A549 (cell line): ENCODE measurements around the gene FBN2. TPM values are rescaled to one million over a fixed set of nuclear protein-coding genes. Genes with fewer than 3 reads are reported as not detected.
A peak's percentile ranks its signal among the peaks of the same experiment; 100 is the strongest.

Experiments used
- ATAC-seq, 2 experiments: fragments of 200-7000 bp in 1 of 2; fragments of >200 bp in 1 of 2; cut with Nextera tagmentation in 1 of 2; cut with Tn5 transposase in 1 of 2; 3 replicates each; pipeline versions ENCODE4 v1.8.0 to v1.9.1; 2018 to 2020; ENCODE audit warnings: mild to moderate bottlenecking in 1 of 2, moderate library complexity in 1 of 2
- CTCF ChIA-PET: fragments of 300-600 bp; sonication (Branson Sonifier 250); formaldehyde crosslinking; extraction: SDS; loops from one replicate; lab custom pipeline; 2021; ENCODE audit warnings: antibody characterized with exemption, inconsistent platforms; lab: Yijun Ruan, JAX
- POLR2A ChIA-PET: fragments of 350-600 bp; formaldehyde crosslinking; extraction: SDS; loops from one replicate; lab custom pipeline; 2021; ENCODE audit warnings: antibody characterized with exemption, inconsistent platforms; lab: Yijun Ruan, JAX
- DNase-seq, 2 experiments: peaks; one replicate each; pipeline versions ENCODE4 v3.0.0 to v3.0.0-alpha.2; 2011 to 2016; ENCODE audit warnings: low read depth in 1 of 2, low spot score in 1 of 2
- FAIRE-seq: peaks from 2 replicates; lab custom pipeline; 2011; peaks lifted over from hg19 to GRCh38; lab: Jason Lieb, UNC
- H3K27ac ChIP-seq, 2 experiments: fragments of >200 bp; sonication (Bioruptor Twin); formaldehyde crosslinking; 3 replicates each; pipeline ENCODE4 v1.5.1; 2016 to 2017
- H3K4me1 ChIP-seq: fragments of >200 bp; sonication (Bioruptor Twin); formaldehyde crosslinking; 3 replicates; pipeline ENCODE4 v1.6.1; 2016
- H3K4me2 ChIP-seq: fragments of >200 bp; sonication (Bioruptor Twin); formaldehyde crosslinking; 3 replicates; pipeline ENCODE4 v1.6.1; 2016
- H3K4me3 ChIP-seq: fragments of >200 bp; sonication (Bioruptor Twin); formaldehyde crosslinking; 3 replicates; pipeline ENCODE4 v1.5.1; 2016
- H3K9me3 ChIP-seq: fragments of >200 bp; sonication (Bioruptor Twin); formaldehyde crosslinking; 3 replicates; pipeline ENCODE4 v1.6.1; 2016
- ATOH8 ChIP-seq: fragments of 250-450 bp; sonication (Bioruptor Pico); IDR thresholded peaks from 2 replicates; pipeline ENCODE4 v1.5.0; 2020; ENCODE audit warnings: low read depth, mild to moderate bottlenecking, moderate library complexity
- CHD2 ChIP-seq: fragments of 150-350 bp; IDR thresholded peaks from 2 replicates; pipeline ENCODE4 v1.6.1; 2014; ENCODE audit warnings: low read length; ENCODE audit not compliant: partially characterized antibody
- CHD4 ChIP-seq: fragments of 200-600 bp; sonication (generic); IDR thresholded peaks from 2 replicates; pipeline ENCODE4 v1.6.1; 2016; ENCODE audit warnings: antibody characterized with exemption, mild to moderate bottlenecking, borderline replicate concordance
- E2F6 ChIP-seq: IDR thresholded peaks from 2 replicates; pipeline ENCODE4 v1.6.1; 2012; ENCODE audit warnings: low read depth, borderline replicate concordance
- EHF ChIP-seq: fragments of 250-450 bp; sonication (Bioruptor Pico); IDR thresholded peaks from 2 replicates; pipeline ENCODE4 v1.5.0; 2020; ENCODE audit warnings: mild to moderate bottlenecking
- EHMT2 ChIP-seq: fragments of 200-600 bp; sonication (generic); IDR thresholded peaks from 2 replicates; pipeline ENCODE4 v1.6.1; 2016; ENCODE audit warnings: antibody characterized with exemption, low read depth, mild to moderate bottlenecking, moderate library complexity
- ELK1 ChIP-seq: fragments of 150-350 bp; IDR thresholded peaks from 2 replicates; pipeline ENCODE4 v1.6.1; 2014; ENCODE audit warnings: low read depth, mild to moderate bottlenecking, low read length
- EP300 ChIP-seq, 2 experiments: fragments of >200 bp; sonication (Bioruptor Twin); formaldehyde crosslinking; IDR thresholded peaks; 2 replicates in 1 of 2; 3 replicates in 1 of 2; pipeline ENCODE4 v1.6.1; 2016 to 2017
- ESRRA ChIP-seq: fragments of 150-350 bp; IDR thresholded peaks from 2 replicates; pipeline ENCODE4 v1.6.1; 2014; ENCODE audit warnings: mild to moderate bottlenecking, low read length, borderline replicate concordance
- FOSL2 ChIP-seq, 2 experiments: fragments of 450-650 bp in 1 of 2; fragments of >200 bp in 1 of 2; sonication (Bioruptor Twin) in 1 of 2; formaldehyde crosslinking; IDR thresholded peaks; 2 replicates each; pipeline versions ENCODE4 v1.5.0 to v1.6.1; 2016 to 2020; ENCODE audit warnings: mild to moderate bottlenecking in 1 of 2, moderate library complexity in 1 of 2
- FOXS1 ChIP-seq: fragments of 250-450 bp; sonication (Bioruptor Pico); IDR thresholded peaks from 2 replicates; pipeline ENCODE4 v1.5.0; 2020; ENCODE audit warnings: mild to moderate bottlenecking, moderate library complexity
- HES2 ChIP-seq: fragments of >200 bp; sonication (Bioruptor Twin); formaldehyde crosslinking; IDR thresholded peaks from 2 replicates; pipeline ENCODE4 v1.6.1; 2016
- HEYL ChIP-seq: fragments of 250-450 bp; sonication (Bioruptor Pico); IDR thresholded peaks from 2 replicates; pipeline ENCODE4 v1.8.0; 2021; ENCODE audit warnings: mild to moderate bottlenecking, moderate library complexity
- HOXB5 ChIP-seq: fragments of 250-450 bp; sonication (Bioruptor Pico); IDR thresholded peaks from 2 replicates; pipeline ENCODE4 v1.5.0; 2020; ENCODE audit warnings: mild to moderate bottlenecking, moderate library complexity
- JUN ChIP-seq, 2 experiments: fragments of >200 bp; sonication (Bioruptor Twin); formaldehyde crosslinking; IDR thresholded peaks; 2 replicates in 1 of 2; 3 replicates in 1 of 2; pipeline ENCODE4 v1.6.1; 2016 to 2017
- KDM5A ChIP-seq: fragments of 200-600 bp; sonication (generic); IDR thresholded peaks from 2 replicates; pipeline ENCODE4 v1.6.1; 2016; ENCODE audit warnings: antibody characterized with exemption, mild to moderate bottlenecking
- MAFK ChIP-seq: fragments of 450-650 bp; IDR thresholded peaks from 2 replicates; pipeline ENCODE4 v1.6.1; 2014; ENCODE audit not compliant: partially characterized antibody
- MYC ChIP-seq: IDR thresholded peaks from 2 replicates; pipeline ENCODE4 v1.6.1; 2012; ENCODE audit warnings: mild to moderate bottlenecking, inconsistent platforms, low read length, improper control_type of control experiment, borderline replicate concordance
- NPAS2 ChIP-seq: fragments of 250-450 bp; sonication (Bioruptor Pico); IDR thresholded peaks from 2 replicates; pipeline ENCODE4 v1.8.0; 2022; ENCODE audit warnings: mild to moderate bottlenecking, moderate library complexity, borderline replicate concordance
- NR3C1 ChIP-seq: fragments of >200 bp; sonication (Bioruptor Twin); formaldehyde crosslinking; IDR thresholded peaks from 3 replicates; pipeline ENCODE4 v1.6.1; 2017
- RARB ChIP-seq: fragments of 250-450 bp; sonication (Bioruptor Pico); IDR thresholded peaks from 2 replicates; pipeline ENCODE4 v1.8.0; 2021; ENCODE audit warnings: mild to moderate bottlenecking, moderate library complexity
- RCOR1 ChIP-seq: fragments of 150-350 bp; IDR thresholded peaks from 2 replicates; pipeline ENCODE4 v1.6.1; 2014; ENCODE audit warnings: antibody characterized with exemption, low read length, low read depth
- RNF2 ChIP-seq: fragments of 200-600 bp; sonication (generic); IDR thresholded peaks from 2 replicates; pipeline ENCODE4 v1.6.1; 2016; ENCODE audit warnings: low read depth, mild to moderate bottlenecking, antibody characterized with exemption, moderate library complexity, borderline replicate concordance
- ZC3H11A ChIP-seq: fragments of 450-650 bp; IDR thresholded peaks from 2 replicates; pipeline ENCODE4 v1.6.1; 2014; ENCODE audit warnings: antibody characterized with exemption, mild to moderate bottlenecking
- ZSCAN20 ChIP-seq: fragments of 250-450 bp; sonication (Bioruptor Pico); IDR thresholded peaks from 2 replicates; pipeline ENCODE4 v1.8.0; 2022; ENCODE audit warnings: mild to moderate bottlenecking, moderate library complexity
- WGBS: methylation state at CpG from one replicate; pipeline ENCODE4 v1.1.6; 2017; ENCODE audit errors: missing lambda C conversion rate; 5-methylcytosine and 5-hydroxymethylcytosine counted together
- polyA plus RNA-seq, 4 experiments: library from polyadenylated mRNA; depleted of rRNA in 3 of 4; stranded (reverse); fragments of >200 nt; fragmentation: RNase III in 1 of 4; extraction: RNeasy Plus Mini Kit Qiagen cat#74134 plus additional on column Dnase treatment in 1 of 4; gene quantifications; 2 replicates in 3 of 4; 3 replicates in 1 of 4; pipeline ENCODE4 v1.2.3, GENCODE V29; 2011 to 2017

Gene FBN2
- polyA plus RNA-seq, 2 of the 4 experiments (the other 2 are of a cell fraction), result 22.2 to 22.7 TPM

GRCh38 chr5:128519827-128520226 is 18.2 kb downstream of the FBN2 start:
- Histone ChIP-seq H3K27ac (no peak overlapping the region), H3K4me3 (no peak overlapping the region), H3K9me3 (no peaks in the 10 kb centered on the region), H3K4me2 (no peak overlapping the region), H3K4me1 (no peaks in the 10 kb centered on the region)
- ChIA-PET POLR2A (no interaction called here), CTCF (interaction anchor here (1.4 kb wide), 1 partner anchor 21 kb away, joined by 6 read pairs; no protein-coding TSS in a partner anchor)
- ATAC-seq (no peak), DNase-seq (no peak), FAIRE-seq (no peak)
- TF ChIP-seq RNF2 (no peak), MAFK (peak; percentile 90)
- 75% methylated on average over 1 of the region's 1 CpG for WGBS

- no peak for ATAC-seq
- TF ChIP-seq E2F6, result no peak
- TF ChIP-seq EHF (CRISPR knock-in tag), result no peak
- TF ChIP-seq RNF2, result no peak
- TF ChIP-seq EHMT2, result no peak
- TF ChIP-seq HOXB5 (CRISPR knock-in tag), result no peak
- TF ChIP-seq JUN (IDR thresholded peaks at IDR 0.05), result no peak
- no peak for TF ChIP-seq FOSL2 (IDR thresholded peaks at IDR 0.05)
- TF ChIP-seq FOSL2 (CRISPR knock-in tag; IDR thresholded peaks at IDR 0.05), result no peak
- TF ChIP-seq ELK1, result no peak
- no peak for TF ChIP-seq ATOH8
- no peak for TF ChIP-seq RCOR1
- no peak for TF ChIP-seq ESRRA
- TF ChIP-seq RARB (CRISPR knock-in tag), result no peak
- TF ChIP-seq EP300 (IDR thresholded peaks at IDR 0.05), result no peak
- no peak for TF ChIP-seq KDM5A
- TF ChIP-seq MYC, result no peak
- TF ChIP-seq NR3C1, result no peak
- TF ChIP-seq, all 56 proteins: peak for 0
- H3K4me3 ChIP-seq, result no peak overlapping the region
- H3K4me2 ChIP-seq, result no peak overlapping the region
- FAIRE-seq, result no peak
- H3K27ac ChIP-seq, result no peak overlapping the region
- no peaks in the 10 kb centered on the region for H3K4me1 ChIP-seq
- no peak for DNase-seq
- CTCF ChIA-PET, result no interaction called here
- no peaks in the 10 kb centered on the region for H3K9me3 ChIP-seq
- 86% methylated on average over 1 of the region's 1 CpG for WGBS
- POLR2A ChIA-PET, result no interaction called here
These were observed 21.1 kb downstream of the FBN2 start for GRCh38 chr5:128516978-128517377.

- Histone ChIP-seq H3K4me2 (no peak overlapping the region), H3K4me1 (no peaks in the 10 kb centered on the region)
- no peak for ATAC-seq
- no peak for TF ChIP-seq MAFK
- TF ChIP-seq NPAS2 (CRISPR knock-in tag), result no peak
- no peak for TF ChIP-seq MYC
- TF ChIP-seq HOXB5 (CRISPR knock-in tag), result no peak
- TF ChIP-seq, all 56 proteins: peak for 0
- ChIA-PET CTCF (no interaction called here), POLR2A (no interaction called here)
- no peak overlapping the region for H3K4me3 ChIP-seq
- no peak for FAIRE-seq
- no peaks in the 10 kb centered on the region for H3K9me3 ChIP-seq
- 48% methylated on average over 1 of the region's 1 CpG for WGBS
- DNase-seq, result no peak
- no peak overlapping the region for H3K27ac ChIP-seq
These were observed 24.2 kb downstream of the FBN2 start for GRCh38 chr5:128513806-128514205.

- POLR2A ChIA-PET, result no interaction called here
- no peaks in the 10 kb centered on the region for H3K4me1 ChIP-seq
- 0 out of 3 replicates have a peak, but pooled peaks cover 3% of the 10 kb centered on the region for H3K9me3 ChIP-seq
- no peak overlapping the region for H3K4me3 ChIP-seq
- FAIRE-seq, result no peak
- 60% methylated on average over 2 of the region's 2 CpGs for WGBS
- H3K27ac ChIP-seq, result no peak overlapping the region
- DNase-seq, result no peak
- CTCF ChIA-PET, result no interaction called here
- no peak overlapping the region for H3K4me2 ChIP-seq
- ATAC-seq, result no peak
- TF ChIP-seq ELK1, result no peak
- no peak for TF ChIP-seq MYC
- no peak for TF ChIP-seq ZSCAN20
- TF ChIP-seq EHF (CRISPR knock-in tag), result no peak
- no peak for TF ChIP-seq HEYL
- TF ChIP-seq HES2, result no peak
- TF ChIP-seq CHD4, result no peak
- TF ChIP-seq CHD2, result no peak
- TF ChIP-seq FOXS1 (CRISPR knock-in tag), result no peak
- TF ChIP-seq ZC3H11A, result no peak
These were observed 25.2 kb downstream of the FBN2 start for GRCh38 chr5:128512894-128513293.
